H9 (cell line): Measurements from ENCODE around the gene CDC37L1. TPM values are rescaled to one million over a fixed set of nuclear protein-coding genes. Genes with fewer than 3 reads are reported as not detected.

ENCODE experiments used
- DNase-seq: peaks from one replicate; pipeline ENCODE4 v3.0.0-alpha.2; 2017
- H2AFZ ChIP-seq: one replicate; pipeline ENCODE4 v1.6.1; 2013; ENCODE audit warnings: mild to moderate bottlenecking, low read length, control low read depth, moderate library complexity
- H2AK5ac ChIP-seq: 2 replicates; pipeline ENCODE4 v1.6.1; 2013; ENCODE audit warnings: low read length, control low read depth, mixed read lengths; ENCODE audit not compliant: insufficient read length
- H2BK120ac ChIP-seq: one replicate; pipeline ENCODE4 v1.6.1; 2013; ENCODE audit warnings: low read depth, mild to moderate bottlenecking, low read length, control low read depth, inconsistent platforms; ENCODE audit not compliant: poor library complexity, severe bottlenecking
- H2BK12ac ChIP-seq: 2 replicates; pipeline ENCODE4 v1.6.1; 2013; ENCODE audit warnings: low read length, control low read depth, mixed read lengths, low read depth; ENCODE audit not compliant: insufficient read length
- H2BK15ac ChIP-seq: 2 replicates; pipeline ENCODE4 v1.6.1; 2013; ENCODE audit warnings: low read depth, low read length, control low read depth
- H2BK20ac ChIP-seq: one replicate; pipeline ENCODE4 v1.6.1; 2013; ENCODE audit warnings: low read depth, mild to moderate bottlenecking, low read length, control low read depth, inconsistent platforms; ENCODE audit not compliant: poor library complexity, severe bottlenecking
- H2BK5ac ChIP-seq: 2 replicates; pipeline ENCODE4 v1.6.1; 2013; ENCODE audit warnings: low read length, control low read depth, mixed read lengths; ENCODE audit not compliant: insufficient read length
- H3K14ac ChIP-seq: 2 replicates; pipeline ENCODE4 v1.6.1; 2013; ENCODE audit warnings: low read length, control low read depth; ENCODE audit not compliant: insufficient read depth
- H3K18ac ChIP-seq: 2 replicates; pipeline ENCODE4 v1.6.1; 2013; ENCODE audit warnings: low read depth, mild to moderate bottlenecking, mixed read lengths, low read length, control low read depth; ENCODE audit not compliant: insufficient read length
- H3K23ac ChIP-seq: 2 replicates; pipeline ENCODE4 v1.6.1; 2013; ENCODE audit warnings: low read length, control low read depth, mixed read lengths, low read depth; ENCODE audit not compliant: insufficient read length
- H3K23me2 ChIP-seq: 2 replicates; pipeline ENCODE4 v1.6.1; 2013; ENCODE audit warnings: low read depth, mild to moderate bottlenecking, mixed read lengths, low read length, control low read depth; ENCODE audit not compliant: insufficient read length, poor library complexity, severe bottlenecking
- H3K27ac ChIP-seq: 2 replicates; pipeline ENCODE4 v1.5.1; 2013; ENCODE audit warnings: low read length, control low read depth, mixed read lengths, low read depth; ENCODE audit not compliant: insufficient read length
- H3K27me3 ChIP-seq: 2 replicates; pipeline ENCODE4 v1.6.1; 2013; ENCODE audit warnings: low read length, control low read depth, inconsistent platforms; ENCODE audit not compliant: insufficient read depth
- H3K4ac ChIP-seq: 2 replicates; pipeline ENCODE4 v1.6.1; 2013; ENCODE audit warnings: low read depth, mild to moderate bottlenecking, control low read depth, inconsistent platforms, low read length, moderate library complexity
- H3K4me1 ChIP-seq: 2 replicates; pipeline ENCODE4 v1.6.1; 2013; ENCODE audit warnings: low read length, control low read depth, inconsistent platforms; ENCODE audit not compliant: insufficient read depth
- H3K4me2 ChIP-seq: 2 replicates; pipeline ENCODE4 v1.6.1; 2013; ENCODE audit warnings: low read length, control low read depth, mixed read lengths; ENCODE audit not compliant: insufficient read length, insufficient read depth
- H3K56ac ChIP-seq: 2 replicates; pipeline ENCODE4 v1.6.1; 2013; ENCODE audit warnings: low read depth, mild to moderate bottlenecking, mixed read lengths, low read length, control low read depth; ENCODE audit not compliant: insufficient read length
- H3K79me1 ChIP-seq: 2 replicates; pipeline ENCODE4 v1.6.1; 2013; ENCODE audit warnings: low read depth, mild to moderate bottlenecking, moderate library complexity, low read length, control low read depth, inconsistent platforms; ENCODE audit not compliant: insufficient read depth, poor library complexity, severe bottlenecking
- H3K79me2 ChIP-seq: 2 replicates; pipeline ENCODE4 v1.6.1; 2013; ENCODE audit warnings: low read length, control low read depth, inconsistent platforms; ENCODE audit not compliant: insufficient read depth
- H3K9ac ChIP-seq: 2 replicates; pipeline ENCODE4 v1.6.1; 2013; ENCODE audit warnings: low read length, control low read depth, mixed read lengths; ENCODE audit not compliant: insufficient read length; ENCODE audit errors: extremely low read depth
- H3K9me3 ChIP-seq: one replicate; pipeline ENCODE4 v1.6.1; 2013; ENCODE audit warnings: low read depth, low read length, inconsistent platforms; ENCODE audit not compliant: control insufficient read depth
- H3T11ph ChIP-seq: one replicate; pipeline ENCODE4 v1.6.1; 2013; ENCODE audit warnings: mild to moderate bottlenecking, low read length, control low read depth, inconsistent platforms
- H4K20me1 ChIP-seq: one replicate; pipeline ENCODE4 v1.6.1; 2013; ENCODE audit not compliant: control insufficient read depth, insufficient read length, insufficient read depth
- H4K5ac ChIP-seq: 2 replicates; pipeline ENCODE4 v1.6.1; 2013; ENCODE audit warnings: low read depth, mild to moderate bottlenecking, mixed read lengths, low read length, control low read depth; ENCODE audit not compliant: insufficient read length
- H4K8ac ChIP-seq: replicated peaks from 2 replicates; pipeline ENCODE4 v1.6.1; 2013; ENCODE audit warnings: low read length, control low read depth, mixed read lengths, low read depth; ENCODE audit not compliant: insufficient read length
- H4K91ac ChIP-seq: 2 replicates; pipeline ENCODE4 v1.6.1; 2013; ENCODE audit warnings: low read depth, mild to moderate bottlenecking, moderate library complexity, mixed read lengths, low read length, control low read depth; ENCODE audit not compliant: insufficient read length
- H3K27ac Mint-ChIP-seq, 3 experiments: 2 replicates in 2 of 3; 3 replicates in 1 of 3; pipeline ENCODE4 v1.8.0; 2020 to 2021; ENCODE audit warnings: mixed read lengths in 3 of 3, mild to moderate bottlenecking in 1 of 3, moderate library complexity in 1 of 3
- H3K27me3 Mint-ChIP-seq: 2 replicates; pipeline ENCODE4 v1.8.0; 2021; ENCODE audit warnings: low read depth, mild to moderate bottlenecking, moderate library complexity, mixed read lengths
- H3K36me3 Mint-ChIP-seq, 3 experiments: 2 replicates in 2 of 3; 3 replicates in 1 of 3; pipeline ENCODE4 v1.8.0; 2020 to 2021; ENCODE audit warnings: low read depth in 3 of 3, mixed read lengths in 3 of 3; ENCODE audit not compliant: insufficient read depth in 1 of 3
- H3K4me1 Mint-ChIP-seq, 2 experiments: 2 replicates each; pipeline ENCODE4 v1.8.0; 2020; ENCODE audit warnings: mixed read lengths in 2 of 2
- H3K4me3 Mint-ChIP-seq, 2 experiments: 2 replicates in 1 of 2; 3 replicates in 1 of 2; pipeline ENCODE4 v1.8.0; 2020 to 2021; ENCODE audit warnings: mild to moderate bottlenecking in 2 of 2, mixed read lengths in 2 of 2, moderate library complexity in 1 of 2
- H3K9me3 Mint-ChIP-seq, 2 experiments: 2 replicates in 1 of 2; 3 replicates in 1 of 2; pipeline ENCODE4 v1.8.0; 2020; ENCODE audit warnings: mild to moderate bottlenecking in 2 of 2, mixed read lengths in 2 of 2, moderate library complexity in 1 of 2
- WGBS: extraction: QIAGEN DNeasy Blood & Tissue Kit; methylation state at CpG from one replicate; pipeline ENCODE4 v1.1.7; 2013; ENCODE audit warnings: missing lambda C conversion rate, low lambda C conversion rate, mixed read lengths; ENCODE audit not compliant: insufficient read length; ENCODE audit errors: extremely low coverage; 5-methylcytosine and 5-hydroxymethylcytosine counted together
- total RNA-seq: library from RNA; stranded (reverse); gene quantifications from 2 replicates; pipeline ENCODE4 v1.2.1, GENCODE V29; 2021
- TF ChIP-seq, protein P1 (sequence below): fragments of 200-600 bp; sonication (generic); conservative IDR thresholded peaks from 3 replicates; pipeline ENCODE4 v1.8.0; 2021; ENCODE audit warnings: antibody characterized with exemption, mild to moderate bottlenecking

The CDC37L1 gene
- total RNA-seq, 1 experiment from 2014 or later: 17.6 TPM

GRCh38 chr9:4756420-4756819 lies 77.1 kb downstream of the CDC37L1 start:
- H3K9ac ChIP-seq: no peak overlapping the region
- Mint-ChIP-seq H3K4me1 (0 out of 4 replicates have a peak, but pooled peaks cover 0 to 2% of the 10 kb centered on the region in 2 experiments), H3K27ac (no peak overlapping the region), H3K9me3 (no peaks in the 10 kb centered on the region), H3K36me3 (no peaks in the 10 kb centered on the region), H3K4me3 (no peak overlapping the region), H3K27me3 (peaks cover 1% of the 10 kb centered on the region)
- H3K4me1 ChIP-seq: no peaks in the 10 kb centered on the region
- no peaks in the 10 kb centered on the region for H4K20me1 ChIP-seq
- no peak overlapping the region for H3K27ac ChIP-seq
- H3K79me1 ChIP-seq: no peaks in the 10 kb centered on the region
- H3K4me2 ChIP-seq: no peak overlapping the region
- no peak overlapping the region for H3K4ac ChIP-seq
- H3K18ac ChIP-seq: no peak overlapping the region
- WGBS: no CpG with 5 or more reads among the region's 4 CpGs
- no peaks in the 10 kb centered on the region for H3K23me2 ChIP-seq
- no peak overlapping the region for H2BK15ac ChIP-seq
- H3K27me3 ChIP-seq: no peaks in the 10 kb centered on the region
- no peak overlapping the region for H2AFZ ChIP-seq
- no peak overlapping the region for H2BK5ac ChIP-seq
- no peak overlapping the region for H3K56ac ChIP-seq
- no peak overlapping the region for H4K91ac ChIP-seq
- DNase-seq: no peak
- H2BK20ac ChIP-seq: no peak overlapping the region
- H4K5ac ChIP-seq: no peak overlapping the region
- no peak overlapping the region for H2AK5ac ChIP-seq
- H3K79me2 ChIP-seq: no peaks in the 10 kb centered on the region
- no peak overlapping the region for H4K8ac ChIP-seq
- H2BK120ac ChIP-seq: no peak overlapping the region
- no peaks in the 10 kb centered on the region for H3K9me3 ChIP-seq
- H2BK12ac ChIP-seq: no peak overlapping the region
- no peak overlapping the region for H3T11ph ChIP-seq
- H3K14ac ChIP-seq: no peak overlapping the region
- no peak overlapping the region for H3K23ac ChIP-seq
- TF ChIP-seq, protein P1, sequence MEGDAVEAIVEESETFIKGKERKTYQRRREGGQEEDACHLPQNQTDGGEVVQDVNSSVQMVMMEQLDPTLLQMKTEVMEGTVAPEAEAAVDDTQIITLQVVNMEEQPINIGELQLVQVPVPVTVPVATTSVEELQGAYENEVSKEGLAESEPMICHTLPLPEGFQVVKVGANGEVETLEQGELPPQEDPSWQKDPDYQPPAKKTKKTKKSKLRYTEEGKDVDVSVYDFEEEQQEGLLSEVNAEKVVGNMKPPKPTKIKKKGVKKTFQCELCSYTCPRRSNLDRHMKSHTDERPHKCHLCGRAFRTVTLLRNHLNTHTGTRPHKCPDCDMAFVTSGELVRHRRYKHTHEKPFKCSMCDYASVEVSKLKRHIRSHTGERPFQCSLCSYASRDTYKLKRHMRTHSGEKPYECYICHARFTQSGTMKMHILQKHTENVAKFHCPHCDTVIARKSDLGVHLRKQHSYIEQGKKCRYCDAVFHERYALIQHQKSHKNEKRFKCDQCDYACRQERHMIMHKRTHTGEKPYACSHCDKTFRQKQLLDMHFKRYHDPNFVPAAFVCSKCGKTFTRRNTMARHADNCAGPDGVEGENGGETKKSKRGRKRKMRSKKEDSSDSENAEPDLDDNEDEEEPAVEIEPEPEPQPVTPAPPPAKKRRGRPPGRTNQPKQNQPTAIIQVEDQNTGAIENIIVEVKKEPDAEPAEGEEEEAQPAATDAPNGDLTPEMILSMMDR: no peak

Other genes with a start within 250 kb of the CDC37L1 start
- 4.2 and 4.7 TPM in 2 replicates for gene SLC1A1, start 189.1 kb upstream of the CDC37L1 start, total RNA-seq
- gene PLPP6, start 17.3 kb upstream of the CDC37L1 start, total RNA-seq: 7.1 and 7.6 TPM in 2 replicates
- gene SPATA6L, start 13.1 kb upstream of the CDC37L1 start, total RNA-seq: 0.75 and 0.87 TPM in 2 replicates
- 41.5 and 42.7 TPM in 2 replicates for gene AK3, start 61.6 kb downstream of the CDC37L1 start, total RNA-seq
- 34.4 and 34.5 TPM in 2 replicates for gene RCL1, start 113.4 kb downstream of the CDC37L1 start, total RNA-seq